GM19467 (cell line): Measurements from ENCODE around the gene OSBPL10.
"Not testable (repeated sequence)": the region's sequence is repeated elsewhere in the genome, so short reads cannot be mapped to it uniquely, and the experiment has no call there.

Source experiments
- ATAC-seq: cut with Tn5 transposase; IDR thresholded peaks from one replicate; pipeline ENCODE4 v1.9.1; 2021; ENCODE audit warnings: mild to moderate bottlenecking, moderate library complexity; ENCODE audit not compliant: unreplicated experiment

Gene OSBPL10

DNA sequence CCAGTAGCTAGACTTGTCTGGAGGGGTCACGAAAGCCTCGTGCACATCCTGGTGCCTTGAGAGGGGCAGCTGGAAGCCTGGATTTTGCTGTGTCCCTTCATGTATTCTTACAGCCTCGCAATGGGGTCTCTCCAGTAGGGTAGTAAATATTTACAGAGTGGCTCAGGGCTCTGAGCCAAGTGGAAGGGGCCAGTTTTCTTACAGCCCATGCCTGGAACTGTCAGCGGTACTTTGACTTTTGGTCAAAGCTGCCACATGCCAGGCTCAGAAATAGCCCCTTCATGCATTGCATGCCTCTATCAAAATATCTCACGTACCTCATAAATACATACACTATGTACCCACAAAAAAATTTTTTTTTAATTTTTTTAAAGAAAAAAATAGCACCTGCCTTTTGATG is 119.2 kb downstream of the OSBPL10 start:
- ATAC-seq = no peak

DNA sequence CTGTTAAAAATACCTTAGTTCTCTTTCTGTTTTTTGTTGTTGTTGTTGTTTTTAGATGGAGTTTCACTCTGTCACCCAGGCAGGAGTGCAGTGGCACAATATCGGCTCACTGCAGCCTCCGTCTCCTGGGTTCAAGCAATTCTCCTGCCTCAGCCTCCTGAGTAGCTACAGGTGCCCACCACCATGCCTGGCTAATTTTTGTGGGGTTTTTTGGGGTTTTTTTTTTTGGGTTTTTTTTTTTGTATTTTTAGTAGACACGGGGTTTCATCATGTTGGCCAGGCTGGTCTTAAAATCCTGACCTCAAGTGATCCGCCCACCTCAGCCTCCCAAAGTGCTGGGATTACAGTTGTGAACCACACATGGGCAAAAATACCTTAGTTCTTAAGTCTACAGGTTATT is 120.4 kb downstream of the OSBPL10 start:
- not testable (repeated sequence) for ATAC-seq

DNA sequence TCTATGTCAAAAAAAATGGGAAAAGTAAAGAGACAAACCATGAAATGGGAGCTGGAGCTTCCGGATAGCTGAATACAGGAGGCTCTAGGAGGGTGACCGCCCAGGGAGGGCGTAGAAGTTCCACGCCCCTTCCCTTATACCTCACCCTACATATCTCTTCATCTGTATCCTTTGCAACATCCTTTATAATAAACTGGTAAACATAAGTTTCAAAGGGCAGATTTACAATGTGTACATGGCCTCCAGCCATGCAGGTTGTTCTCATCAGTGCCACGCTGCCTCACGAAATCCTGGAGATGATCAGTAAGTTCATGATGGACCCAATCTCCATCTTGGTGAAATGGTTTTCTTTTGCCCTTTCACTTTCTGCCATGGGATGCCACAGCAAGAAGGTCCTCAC is 121.8 kb downstream of the OSBPL10 start:
- no peak for ATAC-seq

DNA sequence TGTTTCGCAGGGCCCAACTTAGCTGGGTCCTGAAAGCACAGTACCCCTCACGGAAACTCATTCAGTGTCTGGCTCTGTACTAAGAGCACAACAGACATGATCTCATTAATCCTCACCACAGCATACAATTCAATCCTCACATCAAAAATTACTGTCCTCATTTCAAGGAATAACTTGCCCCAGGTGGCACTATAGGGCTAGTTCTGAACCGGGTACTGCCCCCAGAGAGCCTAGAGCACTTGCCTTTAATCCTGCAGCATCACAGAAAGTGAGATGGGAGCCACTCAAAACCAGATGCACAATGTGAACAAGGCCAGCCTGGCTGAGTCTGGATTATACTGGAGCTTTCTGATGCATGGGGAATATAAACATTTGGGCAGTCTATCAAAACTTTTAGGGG is 122.6 kb downstream of the OSBPL10 start:
- ATAC-seq = no peak

DNA sequence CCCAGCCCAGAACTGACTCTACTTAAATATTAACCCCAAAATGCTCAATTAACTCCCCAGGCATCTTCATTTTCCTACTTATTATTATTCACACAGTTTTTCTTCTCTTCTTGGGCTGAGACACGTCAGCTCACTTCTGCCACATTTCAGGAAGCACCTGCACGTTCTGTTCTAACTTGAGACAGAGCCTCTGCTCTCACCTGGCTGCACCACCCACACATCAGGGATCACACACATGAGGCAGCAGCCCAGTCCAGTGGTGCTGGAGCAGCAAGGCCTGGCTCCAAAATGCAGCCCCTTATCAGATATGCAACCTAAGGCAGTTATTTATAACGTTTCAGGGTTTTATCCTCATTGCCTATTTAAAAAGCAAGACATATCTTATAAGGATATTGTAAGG is 127.5 kb downstream of the OSBPL10 start:
- no peak for ATAC-seq

DNA sequence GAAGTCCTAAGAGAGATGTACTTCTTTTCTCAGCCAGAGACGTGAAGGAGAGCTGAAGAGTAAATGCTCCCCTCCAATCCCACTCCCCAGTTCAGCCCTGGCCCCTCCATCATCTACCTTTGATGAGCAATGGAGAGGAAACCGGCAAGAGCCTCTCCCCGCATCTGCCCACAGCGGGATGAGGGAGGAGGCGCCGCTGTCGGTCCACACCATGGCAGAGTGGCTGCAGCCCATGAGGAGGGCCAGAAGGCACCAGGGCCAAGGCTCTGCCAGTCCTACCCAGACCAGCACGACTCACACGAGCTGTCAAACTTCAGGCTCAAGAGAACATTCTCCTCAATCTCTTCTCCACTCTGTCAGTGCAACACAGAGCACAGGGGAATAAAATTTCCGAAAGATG is 129.8 kb downstream of the OSBPL10 start:
- no peak for ATAC-seq

DNA sequence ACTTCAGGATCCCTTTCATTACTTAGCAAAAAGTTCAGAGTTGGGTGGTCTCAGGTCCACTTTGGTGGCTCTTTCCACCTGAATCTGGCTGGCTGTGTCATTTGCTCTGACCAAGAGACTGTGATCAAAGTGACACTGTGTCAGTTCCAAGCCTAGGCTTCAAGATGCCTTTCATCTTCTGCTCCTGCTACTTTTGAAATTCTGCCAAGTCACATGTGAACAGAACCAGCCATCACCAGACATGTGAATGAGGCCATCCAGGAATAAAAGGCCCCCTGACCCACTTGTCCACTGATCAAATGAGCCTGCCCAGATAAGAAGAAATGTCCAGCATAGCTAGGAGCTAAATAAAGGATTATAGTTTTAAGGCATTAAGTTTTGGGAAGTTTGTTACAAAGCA is 132.2 kb downstream of the OSBPL10 start:
- no peak for ATAC-seq

DNA sequence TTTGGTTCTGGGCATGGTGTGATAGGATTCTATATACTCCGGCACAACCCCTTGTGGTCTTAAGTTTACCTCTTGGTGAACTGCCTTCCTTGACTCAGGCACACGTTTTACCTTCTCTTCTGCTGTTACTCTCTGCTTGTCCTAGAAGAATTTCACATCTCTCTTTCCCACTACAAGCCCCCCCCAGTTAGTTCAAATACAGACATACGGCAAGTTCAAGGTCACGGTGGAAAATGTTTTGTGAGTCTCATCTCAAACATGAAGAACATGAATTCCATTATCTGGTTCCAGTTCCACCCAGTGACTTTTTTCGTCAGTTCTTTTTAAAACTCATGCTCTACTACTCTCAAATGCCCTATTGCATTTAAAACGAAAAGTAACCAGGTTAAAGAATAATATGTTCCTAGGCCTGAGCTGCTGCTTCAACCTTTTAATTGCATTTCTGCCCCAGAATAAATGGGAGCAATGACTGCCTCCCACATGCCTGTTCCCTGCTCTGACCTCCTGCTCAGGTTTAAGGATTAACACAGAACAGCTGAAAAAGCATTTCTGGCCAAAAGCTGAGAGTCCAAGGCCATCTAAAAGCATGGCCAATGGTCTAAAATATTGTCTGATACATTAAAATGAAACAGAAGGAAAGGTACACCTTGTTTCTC is 132.8 kb downstream of the OSBPL10 start:
- ATAC-seq = no peak

DNA sequence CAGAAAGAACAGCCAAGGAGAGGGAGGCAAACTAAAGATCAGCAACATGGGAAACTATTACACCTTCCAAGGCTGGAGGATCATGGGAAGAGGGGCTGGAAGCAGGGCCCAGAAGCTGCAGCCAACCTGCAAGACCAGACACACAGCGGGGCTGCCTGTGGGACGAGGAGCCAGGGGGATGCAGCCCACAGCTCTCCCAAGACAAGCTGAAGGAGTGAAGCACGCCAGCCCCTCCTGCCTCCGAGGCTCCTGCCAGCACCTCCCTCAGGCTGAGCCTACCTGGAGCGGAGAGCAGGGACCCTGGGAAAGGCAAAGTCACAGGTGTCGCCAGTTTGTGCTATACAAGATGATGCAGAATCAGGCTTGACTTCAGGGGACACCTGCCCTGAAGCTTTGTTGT is 133.3 kb downstream of the OSBPL10 start:
- ATAC-seq = no peak

DNA sequence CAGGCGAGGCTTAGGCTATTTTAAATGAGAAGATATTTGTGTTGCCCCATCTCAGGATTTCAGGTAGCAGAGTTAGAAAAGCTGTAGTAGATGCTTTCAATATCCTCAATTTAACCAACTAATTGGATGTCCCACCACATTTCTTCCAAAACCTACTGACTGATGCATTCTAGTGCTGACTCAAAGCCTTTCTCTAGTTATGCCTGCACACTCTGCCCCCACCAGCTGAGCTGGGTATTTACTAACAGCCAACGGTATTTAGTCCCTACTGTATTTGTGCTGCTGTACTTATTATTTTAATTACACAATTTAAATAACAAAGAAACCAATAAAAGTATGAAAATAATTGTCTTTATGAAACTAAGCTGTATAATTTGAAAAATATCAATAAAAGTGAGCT is 139.5 kb downstream of the OSBPL10 start:
- no peak for ATAC-seq

DNA sequence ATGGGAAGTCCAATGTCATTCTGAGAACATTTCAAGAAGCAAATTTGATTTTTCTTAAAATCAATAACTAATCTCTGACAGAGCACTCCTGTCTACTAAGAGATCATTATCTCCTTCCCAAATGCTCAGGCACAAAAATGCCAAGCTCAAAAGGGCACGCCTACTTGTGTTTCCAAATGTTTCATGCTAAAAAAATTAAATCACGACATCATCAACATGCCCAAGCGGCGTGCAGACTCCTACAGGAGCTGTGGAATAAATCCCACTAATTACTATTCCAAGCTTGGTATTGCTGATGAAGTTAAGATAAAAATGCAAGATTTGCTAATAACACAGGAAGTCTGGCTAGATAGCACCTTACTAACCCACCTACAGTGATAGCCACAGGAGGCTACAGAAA is 140.8 kb downstream of the OSBPL10 start:
- ATAC-seq = no peak

DNA sequence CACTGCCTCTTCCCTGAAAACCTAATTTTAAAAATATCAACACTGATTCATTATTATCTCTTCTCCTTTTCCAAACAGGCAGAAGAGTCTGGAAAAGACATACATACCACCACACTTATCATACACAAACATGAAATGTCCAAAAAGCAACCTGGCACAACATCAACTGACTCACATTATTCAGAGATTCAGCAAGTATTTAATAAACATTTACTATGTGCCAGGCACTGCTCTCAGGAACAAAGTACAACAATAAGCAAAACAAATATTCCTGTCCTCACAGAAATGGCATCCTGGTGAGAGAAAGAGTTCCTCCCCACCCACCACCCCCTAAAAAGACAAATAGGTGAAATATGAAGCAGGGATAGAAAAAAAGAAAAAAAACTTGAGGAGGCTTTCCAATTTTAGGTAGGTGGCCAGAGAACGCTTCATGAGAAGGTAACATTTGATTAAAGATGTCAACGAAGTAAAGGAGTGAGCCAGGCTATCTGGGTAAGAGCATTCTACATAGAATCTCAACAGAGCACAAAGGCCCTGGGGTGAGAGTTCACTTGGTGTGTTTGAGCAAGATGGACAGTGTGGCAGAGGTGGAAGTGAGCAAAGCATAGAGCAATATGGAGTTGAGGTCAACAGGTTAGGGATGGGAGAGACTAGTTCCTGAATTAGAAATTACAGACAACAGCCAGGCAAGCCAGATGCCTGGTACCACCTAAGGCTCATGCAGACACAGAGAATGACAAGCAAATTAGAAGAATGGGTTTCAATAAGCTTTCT is 141.7 kb downstream of the OSBPL10 start:
- ATAC-seq = no peak

DNA sequence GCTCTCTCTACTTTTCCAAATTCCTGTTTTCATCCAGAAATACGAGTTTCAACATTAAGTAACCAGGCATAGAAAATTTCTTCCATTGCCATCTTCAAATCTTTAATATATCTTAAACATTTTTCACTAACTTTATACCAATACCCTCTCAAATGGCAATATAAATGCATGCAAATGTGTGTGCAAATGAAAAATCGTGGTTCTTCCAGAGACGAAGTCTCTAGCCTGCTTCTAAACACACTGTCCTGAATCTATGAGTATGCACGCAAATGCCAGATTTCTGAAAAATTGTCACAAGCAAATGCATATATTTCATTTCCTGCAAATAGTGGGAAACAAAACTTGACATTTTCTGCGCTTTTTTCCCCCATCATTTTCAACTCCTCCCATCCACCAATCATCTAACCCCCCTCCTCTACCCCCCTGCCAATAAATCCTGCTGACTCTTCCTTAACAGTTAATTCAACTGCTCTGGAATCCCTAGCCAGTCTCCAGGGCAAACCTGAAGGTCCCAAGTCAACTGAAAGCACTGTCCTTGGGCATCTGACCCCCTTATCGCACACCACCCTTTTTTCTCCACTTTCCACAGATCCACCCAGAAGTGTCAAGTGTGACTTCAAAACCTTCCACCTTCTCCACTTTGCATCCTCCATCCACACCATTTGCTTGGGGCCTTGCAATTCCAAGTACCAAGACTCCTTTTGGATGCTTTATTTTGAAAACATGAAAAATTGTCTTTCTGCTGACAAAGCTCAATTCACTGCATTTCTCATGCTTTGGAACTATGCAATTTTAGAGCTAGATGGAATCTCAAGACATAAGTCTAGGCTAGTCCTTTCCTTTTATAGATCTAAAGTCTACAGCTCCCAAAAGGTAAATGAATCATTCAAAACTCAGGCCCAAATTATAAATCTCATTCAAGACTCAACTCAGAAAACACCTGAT is 144.7 kb downstream of the OSBPL10 start:
- ATAC-seq = no peak

DNA sequence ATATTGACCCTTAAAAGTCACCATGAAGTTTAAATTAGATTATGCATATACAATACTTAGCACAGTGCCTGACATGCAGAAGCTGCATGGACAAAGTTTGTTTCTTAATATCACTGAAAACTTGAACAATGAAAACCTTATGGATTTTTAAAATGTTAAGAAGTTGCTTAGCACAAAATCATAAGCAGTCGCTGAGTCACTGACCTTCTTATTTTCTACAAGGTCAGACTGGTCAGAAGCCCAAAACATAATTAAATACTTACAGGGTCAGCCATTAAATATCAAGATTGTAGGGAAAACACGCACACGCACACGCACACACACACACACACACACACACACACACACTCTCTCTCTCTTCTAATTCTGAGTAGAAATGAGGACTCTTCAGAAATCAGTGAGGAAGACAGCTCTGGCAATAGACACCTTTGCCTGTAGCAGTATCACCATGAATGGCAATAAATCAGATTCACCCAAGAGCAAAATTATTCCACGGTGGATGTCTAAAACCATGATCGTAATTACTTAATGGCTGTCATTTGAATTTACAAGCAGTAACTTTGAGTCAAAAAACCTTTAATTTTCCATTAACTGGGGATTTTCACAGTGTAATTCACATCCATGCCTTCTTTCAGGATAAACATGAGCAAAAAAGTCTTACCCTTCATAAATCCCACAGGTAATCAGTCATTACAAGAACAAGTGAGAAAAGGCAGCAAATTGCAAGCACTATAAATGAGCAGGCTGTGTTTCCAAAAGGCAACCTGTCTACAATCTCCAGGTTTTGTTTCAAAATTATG is 147.5 kb downstream of the OSBPL10 start:
- no peak for ATAC-seq

DNA sequence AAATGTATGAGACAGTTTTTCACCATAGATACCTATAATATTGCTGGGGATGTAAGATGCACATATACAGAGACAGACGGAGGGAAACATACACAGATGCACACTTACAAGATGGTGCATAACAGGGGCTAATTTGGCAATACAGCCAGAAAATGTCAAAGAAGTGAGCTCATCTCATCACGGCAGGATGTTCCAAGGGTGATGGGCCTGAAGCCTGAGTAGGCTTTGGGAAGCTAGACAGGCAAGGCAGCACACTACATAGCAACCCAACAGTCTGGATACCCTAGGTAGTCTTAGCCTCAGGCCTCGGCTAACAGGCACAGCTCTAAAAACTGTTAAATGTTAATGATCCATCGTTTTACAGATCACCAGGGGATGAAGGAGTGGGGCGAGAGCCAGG is 148.5 kb downstream of the OSBPL10 start:
- ATAC-seq = no peak

DNA sequence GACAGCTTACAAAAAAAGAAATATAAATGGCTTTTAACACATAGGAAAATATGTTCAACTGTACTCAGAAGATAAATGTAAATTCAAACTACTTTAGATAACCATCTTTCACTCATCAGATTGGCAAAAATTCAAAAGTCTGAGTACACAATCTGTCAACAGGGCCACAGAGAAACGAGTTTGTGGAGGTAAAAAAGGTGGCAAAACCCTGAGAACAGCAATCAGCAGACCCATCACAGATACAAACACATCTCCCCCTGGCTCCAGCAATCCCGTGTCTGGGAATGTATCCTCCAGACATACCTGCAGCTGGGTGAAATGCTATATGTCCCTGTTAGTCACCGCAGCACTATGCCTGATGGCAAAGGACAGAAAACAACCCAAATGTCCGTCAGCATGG is 149.5 kb downstream of the OSBPL10 start:
- ATAC-seq = no peak

DNA sequence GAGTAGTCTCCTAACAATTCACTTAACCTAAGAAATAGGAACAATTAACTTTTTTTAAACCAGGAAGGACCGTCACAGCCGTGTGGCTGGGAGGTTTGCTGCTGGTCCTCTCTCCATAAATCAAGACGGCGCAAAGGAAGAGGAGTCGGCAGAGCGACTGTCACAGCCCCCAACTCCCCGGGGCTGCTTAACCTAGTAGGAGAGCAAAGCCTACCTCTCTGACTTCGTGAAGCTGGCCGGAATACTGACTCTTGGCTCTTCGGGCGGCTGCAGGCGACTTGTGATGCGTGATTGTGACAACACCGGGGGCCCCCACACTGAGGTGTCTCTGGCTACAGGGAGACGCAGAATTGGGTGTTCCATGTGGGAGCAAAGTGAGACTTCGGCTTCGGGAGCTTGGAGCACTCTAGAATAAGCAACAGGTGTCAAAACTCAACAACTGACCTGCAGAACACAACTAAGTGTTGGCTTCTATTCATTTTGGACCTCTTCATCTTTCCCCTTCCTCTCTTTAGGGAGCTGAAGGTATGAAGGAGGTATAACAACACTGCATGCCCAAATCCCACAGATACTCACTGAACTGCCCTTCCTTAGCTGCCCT is 151.1 kb downstream of the OSBPL10 start:
- no peak for ATAC-seq

DNA sequence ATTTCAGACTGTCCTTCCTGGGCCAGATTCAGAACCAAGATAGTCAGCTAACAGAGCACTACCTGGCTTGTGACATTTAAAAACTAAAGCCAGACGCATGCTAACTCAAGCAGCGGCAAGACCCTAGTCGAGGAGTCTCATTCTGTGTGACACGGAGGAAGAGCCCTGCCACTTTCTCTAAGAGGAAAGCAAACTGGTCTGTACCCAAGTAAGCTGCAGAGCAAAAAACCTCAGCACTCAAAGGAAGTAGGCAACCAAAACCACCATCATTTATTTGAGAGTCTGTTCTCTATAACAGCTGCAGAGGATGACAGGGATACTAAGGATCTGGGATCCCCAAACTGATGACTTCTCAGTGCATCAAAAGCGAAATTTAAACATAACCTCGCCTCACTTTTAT is 152.1 kb downstream of the OSBPL10 start:
- no peak for ATAC-seq

DNA sequence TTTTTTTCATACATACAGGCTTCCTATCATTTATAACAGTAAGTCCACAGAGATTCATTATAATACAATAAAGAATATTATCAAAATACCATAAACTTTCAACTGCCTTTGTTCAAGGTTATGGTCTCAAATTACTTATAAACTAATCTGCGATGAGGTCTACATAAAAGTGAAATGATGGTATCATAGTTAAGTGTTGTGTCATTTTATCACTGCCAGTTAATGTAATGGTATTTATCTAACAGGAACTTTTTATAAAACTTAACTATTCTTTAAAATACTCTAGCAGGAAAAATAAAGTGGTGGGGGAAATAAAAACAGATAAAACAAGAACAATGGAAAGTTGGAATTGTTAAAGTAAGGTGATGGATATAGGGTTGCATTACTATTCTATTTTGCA is 153.1 kb downstream of the OSBPL10 start:
- no peak for ATAC-seq

DNA sequence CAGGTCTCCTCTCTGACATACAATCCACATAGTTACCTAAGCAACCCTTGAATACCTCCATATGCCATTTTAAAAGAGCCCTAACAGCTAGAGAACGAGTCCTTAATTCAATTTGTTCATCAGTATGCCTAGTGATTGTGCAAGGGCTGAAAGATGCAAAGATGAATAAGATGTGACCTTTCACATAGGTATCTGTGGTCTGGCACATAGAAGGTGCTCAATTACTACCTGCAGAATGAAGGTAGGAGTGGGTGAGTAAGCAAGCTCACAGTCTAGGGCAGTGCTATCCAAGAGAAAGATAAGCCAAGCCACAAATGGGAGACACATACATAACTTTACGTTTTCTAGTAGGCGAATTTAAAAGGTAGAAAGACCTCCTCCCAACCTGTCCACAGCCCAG is 157.9 kb downstream of the OSBPL10 start:
- ATAC-seq = no peak
